Osteoblast (primary cell): Measurements from ENCODE around the gene TP73. TPM values are rescaled to one million over a fixed set of nuclear protein-coding genes. Genes with fewer than 3 reads are reported as not detected.

ENCODE experiments used
- DNase-seq: peaks from one replicate; pipeline ENCODE4 v3.0.0; 2011; ENCODE audit warnings: low spot score, mixed read lengths; ENCODE audit not compliant: insufficient read length; ENCODE audit errors: missing footprints
- H2AFZ ChIP-seq: 2 replicates; pipeline ENCODE4 v1.6.0; 2011; ENCODE audit warnings: mild to moderate bottlenecking, low read length
- H3K27ac ChIP-seq: 2 replicates; pipeline ENCODE4 v1.5.1; 2011; ENCODE audit warnings: mild to moderate bottlenecking, low read depth, low read length, moderate library complexity
- H3K27me3 ChIP-seq: 2 replicates; pipeline ENCODE4 v1.6.0; 2012; ENCODE audit warnings: mild to moderate bottlenecking, control low read depth, inconsistent platforms, low read length, moderate library complexity; ENCODE audit not compliant: insufficient read depth
- H3K36me3 ChIP-seq: 2 replicates; pipeline ENCODE4 v1.5.1; 2011; ENCODE audit warnings: mild to moderate bottlenecking, low read length, control low read depth, moderate library complexity; ENCODE audit not compliant: insufficient read depth
- H3K4me1 ChIP-seq: 2 replicates; pipeline ENCODE4 v1.5.1; 2011; ENCODE audit warnings: mild to moderate bottlenecking, low read length, control low read depth, moderate library complexity; ENCODE audit not compliant: insufficient read depth
- H3K4me2 ChIP-seq: 2 replicates; pipeline ENCODE4 v1.6.0; 2011; ENCODE audit warnings: mild to moderate bottlenecking, low read length; ENCODE audit not compliant: insufficient read depth
- H3K4me3 ChIP-seq: fragments of 200-600 bp; sonication (generic); 3 replicates; pipeline ENCODE4 v1.5.1; 2012; ENCODE audit warnings: mild to moderate bottlenecking, low read length, inconsistent platforms; ENCODE audit not compliant: insufficient read depth
- H3K79me2 ChIP-seq: 2 replicates; pipeline ENCODE4 v1.6.0; 2012; ENCODE audit warnings: mild to moderate bottlenecking, low read length, control low read depth, inconsistent platforms; ENCODE audit not compliant: insufficient read depth
- H3K9me3 ChIP-seq: 2 replicates; pipeline ENCODE4 v1.5.1; 2011; ENCODE audit warnings: low read depth, low read length, control low read depth
- H4K20me1 ChIP-seq: 2 replicates; pipeline ENCODE4 v1.6.0; 2012; ENCODE audit warnings: mild to moderate bottlenecking, low read length, control low read depth; ENCODE audit not compliant: insufficient read depth
- total RNA-seq: library from RNA; depleted of rRNA; stranded (reverse); fragments of >200 nt; gene quantifications from 2 replicates; pipeline ENCODE4 v1.2.3, GENCODE V29; 2012
- TF ChIP-seq, protein P1 (sequence below): IDR thresholded peaks from 2 replicates; pipeline ENCODE4 v1.5.1; 2011; ENCODE audit warnings: mild to moderate bottlenecking, low read depth, low read length, moderate library complexity; ENCODE audit errors: extremely low read depth

The TP73 gene
- total RNA-seq, 1 donor, result not detected

DNA sequence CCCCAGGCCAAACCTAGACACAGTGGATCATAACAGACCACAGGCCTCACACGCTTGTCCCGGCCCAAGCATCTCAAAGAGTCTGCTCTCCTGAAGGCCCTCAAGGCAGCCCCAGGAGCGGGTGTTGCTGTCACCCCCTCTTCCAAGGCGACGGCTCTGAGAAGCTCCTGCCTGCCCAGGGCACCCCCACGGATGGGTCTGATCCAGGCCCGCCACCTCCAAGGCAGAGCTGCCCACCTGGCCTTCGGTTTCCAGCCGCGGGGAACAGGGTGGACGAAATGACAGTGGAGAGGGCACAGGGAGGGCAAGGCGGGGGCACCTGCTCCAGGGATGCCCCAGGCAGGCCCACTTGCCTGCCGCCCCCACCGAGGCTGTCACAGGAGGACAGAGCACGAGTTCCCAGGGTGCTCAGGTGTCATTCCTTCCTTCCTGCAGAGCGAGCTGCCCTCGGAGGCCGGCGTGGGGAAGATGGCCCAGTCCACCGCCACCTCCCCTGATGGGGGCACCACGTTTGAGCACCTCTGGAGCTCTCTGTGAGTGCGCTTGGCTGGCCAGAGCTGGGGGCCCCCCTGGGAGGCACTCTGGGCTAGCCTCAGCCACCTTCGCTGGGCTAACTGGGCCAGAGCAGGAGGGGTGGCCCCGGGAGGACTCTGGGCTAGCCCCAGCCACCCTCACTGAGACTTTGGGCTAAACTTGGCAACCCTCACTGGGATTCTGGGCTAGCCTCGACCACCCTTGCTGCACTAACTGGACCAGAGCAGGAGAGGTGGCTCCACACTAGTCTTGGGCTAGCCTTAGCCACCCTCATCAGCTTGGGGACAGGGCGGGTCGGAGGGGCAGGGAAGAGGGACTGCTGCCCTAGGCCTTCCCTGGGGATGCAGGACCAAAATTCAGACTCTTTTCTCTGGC is 29.8 kb downstream of the TP73 start:
- Histone ChIP-seq H3K79me2 (no peaks in the 10 kb centered on the region), H3K4me3 (no peak overlapping the region), H3K4me2 (no peak overlapping the region), H3K4me1 (no peaks in the 10 kb centered on the region), H3K9me3 (no peaks in the 10 kb centered on the region), H2AFZ (no peak overlapping the region), H3K27ac (no peak overlapping the region), H3K36me3 (no peaks in the 10 kb centered on the region), H3K27me3 (no peaks in the 10 kb centered on the region), H4K20me1 (no peaks in the 10 kb centered on the region)
- TF ChIP-seq, protein P1, sequence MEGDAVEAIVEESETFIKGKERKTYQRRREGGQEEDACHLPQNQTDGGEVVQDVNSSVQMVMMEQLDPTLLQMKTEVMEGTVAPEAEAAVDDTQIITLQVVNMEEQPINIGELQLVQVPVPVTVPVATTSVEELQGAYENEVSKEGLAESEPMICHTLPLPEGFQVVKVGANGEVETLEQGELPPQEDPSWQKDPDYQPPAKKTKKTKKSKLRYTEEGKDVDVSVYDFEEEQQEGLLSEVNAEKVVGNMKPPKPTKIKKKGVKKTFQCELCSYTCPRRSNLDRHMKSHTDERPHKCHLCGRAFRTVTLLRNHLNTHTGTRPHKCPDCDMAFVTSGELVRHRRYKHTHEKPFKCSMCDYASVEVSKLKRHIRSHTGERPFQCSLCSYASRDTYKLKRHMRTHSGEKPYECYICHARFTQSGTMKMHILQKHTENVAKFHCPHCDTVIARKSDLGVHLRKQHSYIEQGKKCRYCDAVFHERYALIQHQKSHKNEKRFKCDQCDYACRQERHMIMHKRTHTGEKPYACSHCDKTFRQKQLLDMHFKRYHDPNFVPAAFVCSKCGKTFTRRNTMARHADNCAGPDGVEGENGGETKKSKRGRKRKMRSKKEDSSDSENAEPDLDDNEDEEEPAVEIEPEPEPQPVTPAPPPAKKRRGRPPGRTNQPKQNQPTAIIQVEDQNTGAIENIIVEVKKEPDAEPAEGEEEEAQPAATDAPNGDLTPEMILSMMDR, result no peak
- no peak for DNase-seq

DNA sequence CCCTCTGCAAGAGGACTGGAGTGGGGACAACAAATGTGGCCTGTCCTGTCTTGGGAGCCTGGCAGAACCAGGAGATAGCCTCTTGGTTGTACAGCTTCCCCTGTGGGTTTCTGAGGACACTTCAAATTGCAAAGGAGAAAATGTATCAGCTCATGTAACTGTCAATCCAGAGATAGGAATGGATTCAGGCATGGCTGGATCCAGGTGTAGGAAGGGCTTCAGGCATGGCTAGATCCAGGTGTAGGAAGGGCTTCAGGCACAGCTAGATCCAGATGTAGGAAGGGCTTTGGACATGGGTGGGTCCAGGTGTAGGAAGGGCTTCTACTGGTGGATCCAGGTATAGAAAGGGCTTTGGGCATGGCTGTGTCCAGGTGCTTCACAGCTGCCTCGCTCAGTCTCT is 30.9 kb downstream of the TP73 start:
- no peak for DNase-seq
- no peak overlapping the region for H3K27ac ChIP-seq
- no peaks in the 10 kb centered on the region for H3K27me3 ChIP-seq
- no peaks in the 10 kb centered on the region for H3K9me3 ChIP-seq
- no peak overlapping the region for H3K4me2 ChIP-seq
- H3K79me2 ChIP-seq, result no peaks in the 10 kb centered on the region
- H2AFZ ChIP-seq, result no peak overlapping the region
- no peak overlapping the region for H3K4me3 ChIP-seq
- H4K20me1 ChIP-seq, result no peaks in the 10 kb centered on the region
- no peaks in the 10 kb centered on the region for H3K36me3 ChIP-seq
- TF ChIP-seq, protein P1, result no peak
- H3K4me1 ChIP-seq, result no peaks in the 10 kb centered on the region

DNA sequence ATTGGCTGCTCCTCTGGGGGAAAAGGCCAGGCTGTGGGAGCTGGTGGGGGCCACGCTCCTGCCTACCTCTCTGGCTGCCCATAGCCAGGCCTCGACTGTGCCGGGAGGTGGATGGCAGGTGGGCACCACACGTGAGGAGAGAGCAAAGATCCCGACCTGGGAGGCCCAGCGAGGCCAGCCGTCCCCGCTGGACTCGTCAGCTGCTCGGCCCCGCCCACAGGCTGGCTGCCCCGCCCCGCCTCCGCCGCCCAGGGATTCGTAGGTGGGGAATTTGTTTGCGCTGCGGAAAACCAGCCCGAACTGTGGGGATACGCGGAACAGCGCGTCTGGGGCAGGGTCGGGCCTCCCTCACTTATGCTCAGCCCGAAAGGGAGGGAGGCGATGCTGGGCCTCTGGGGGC is 31.7 kb downstream of the TP73 start:
- H3K27me3 ChIP-seq, result no peaks in the 10 kb centered on the region
- TF ChIP-seq, protein P1, result no peak
- no peak overlapping the region for H2AFZ ChIP-seq
- no peak overlapping the region for H3K27ac ChIP-seq
- H3K4me1 ChIP-seq, result no peaks in the 10 kb centered on the region
- H3K4me3 ChIP-seq, result no peak overlapping the region
- no peaks in the 10 kb centered on the region for H3K36me3 ChIP-seq
- no peaks in the 10 kb centered on the region for H3K79me2 ChIP-seq
- no peaks in the 10 kb centered on the region for H3K9me3 ChIP-seq
- no peaks in the 10 kb centered on the region for H4K20me1 ChIP-seq
- H3K4me2 ChIP-seq, result no peak overlapping the region
- no peak for DNase-seq

DNA sequence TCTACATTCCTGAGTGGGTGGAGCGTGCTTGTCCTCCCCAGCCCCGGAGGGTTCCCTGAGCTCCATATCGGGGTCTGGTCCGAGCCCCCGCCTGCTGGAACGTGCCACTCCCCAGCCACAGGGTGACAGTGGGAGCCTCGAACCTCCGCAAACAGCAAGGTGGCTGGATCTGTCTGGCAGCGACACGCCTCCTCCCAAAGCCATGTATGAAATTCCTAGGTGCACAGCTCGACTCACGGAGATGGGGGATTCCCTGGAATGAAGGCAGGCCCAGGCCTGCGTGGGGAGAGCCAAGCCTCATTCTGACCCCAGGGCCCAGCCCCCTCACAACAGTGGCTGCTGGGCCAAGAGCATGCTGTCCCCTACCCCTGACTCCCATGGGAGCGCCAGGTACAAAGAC is 32.9 kb downstream of the TP73 start:
- TF ChIP-seq, protein P1, result no peak
- DNase-seq, result no peak
- H4K20me1 ChIP-seq, result no peaks in the 10 kb centered on the region

More for the DNA sequence above, 32.9 kb downstream of the TP73 start:
- H3K79me2 ChIP-seq, result no peaks in the 10 kb centered on the region
- no peaks in the 10 kb centered on the region for H3K9me3 ChIP-seq
- H3K4me3 ChIP-seq, result no peak overlapping the region
- no peaks in the 10 kb centered on the region for H3K4me1 ChIP-seq
- no peaks in the 10 kb centered on the region for H3K27me3 ChIP-seq
- H3K27ac ChIP-seq, result no peak overlapping the region
- H3K4me2 ChIP-seq, result no peak overlapping the region
- H3K36me3 ChIP-seq, result no peaks in the 10 kb centered on the region
- no peak overlapping the region for H2AFZ ChIP-seq
